GM12878 (cell line): Measurements from ENCODE around the gene CELF3. TPM values are rescaled to one million over a fixed set of nuclear protein-coding genes. Genes with fewer than 3 reads are reported as not detected.

Experiments
- BCL11A ChIP-seq: IDR thresholded peaks from 2 replicates; pipeline ENCODE4 v1.6.1; 2011; ENCODE audit warnings: low read depth, low read length
- BCL3 ChIP-seq: IDR thresholded peaks from 2 replicates; pipeline ENCODE4 v1.6.1; 2011; ENCODE audit warnings: borderline replicate concordance, low read depth, mild to moderate bottlenecking, moderate library complexity, low read length; ENCODE audit not compliant: insufficient read depth, poor library complexity, severe bottlenecking
- CBFB ChIP-seq: IDR thresholded peaks from 2 replicates; pipeline ENCODE4 v1.6.1; 2016; ENCODE audit warnings: antibody characterized with exemption, low read depth
- CBX5 ChIP-seq: sonication (generic); IDR thresholded peaks from 2 replicates; pipeline ENCODE4 v1.6.1; 2016; ENCODE audit warnings: low read depth, moderate library complexity, mild to moderate bottlenecking, inconsistent platforms
- CHD2 ChIP-seq: IDR thresholded peaks from 2 replicates; pipeline ENCODE4 v1.6.1; 2011; ENCODE audit warnings: low read depth, low read length, improper control_type of control experiment, borderline replicate concordance
- EGR1 ChIP-seq, 2 experiments: IDR thresholded peaks; 1 replicate in 1 of 2; 2 replicates in 1 of 2; pipeline ENCODE4 v1.6.1; 2011 to 2012; ENCODE audit warnings: low read depth in 2 of 2, low read length in 2 of 2, borderline replicate concordance in 1 of 2, mild to moderate bottlenecking in 1 of 2, moderate library complexity in 1 of 2
- PAX8 ChIP-seq: fragments of 450-650 bp; IDR thresholded peaks from 2 replicates; pipeline ENCODE4 v1.6.1; 2017; ENCODE audit warnings: mild to moderate bottlenecking, moderate library complexity
- RUNX3 ChIP-seq: IDR thresholded peaks from 2 replicates; pipeline ENCODE4 v1.6.1; 2012; ENCODE audit warnings: low read length, inconsistent platforms
- SMC3 ChIP-seq: IDR thresholded peaks from 2 replicates; pipeline ENCODE4 v1.6.1; 2011; ENCODE audit warnings: low read length, improper control_type of control experiment, borderline replicate concordance
- TAF1 ChIP-seq: IDR thresholded peaks from 2 replicates; pipeline ENCODE4 v1.6.1; 2011; ENCODE audit warnings: mild to moderate bottlenecking, low read depth, low read length, borderline replicate concordance
- ZBTB4 ChIP-seq: fragments of 450-650 bp; formaldehyde crosslinking; IDR thresholded peaks from 2 replicates; pipeline ENCODE4 v1.4.0; 2022; ENCODE audit warnings: mild to moderate bottlenecking, moderate library complexity
- polyA plus RNA-seq, 11 experiments: library from polyadenylated mRNA; depleted of rRNA in 4 of 11; unstranded in 6 of 11; stranded (reverse) in 5 of 11; fragments of >200 nt; fragmentation: Nextera tagmentation in 4 of 11; fragmentation: Illumina TruSeq in 1 of 11; extraction: Ambion mirVana in 4 of 11; extraction: Trizol in 1 of 11; gene quantifications; 1 replicate in 1 of 11; 2 replicates in 10 of 11; pipeline versions ENCODE4 v1.2.1 to v1.2.3, GENCODE V29; 2011 to 2016; ENCODE audit warnings: inconsistent platforms in 2 of 11, missing spikeins in 2 of 11, low read depth in 1 of 11
- total RNA-seq, 4 experiments: library from RNA; depleted of rRNA in 3 of 4; stranded (reverse); fragments of >200 nt in 3 of 4; fragmentation: Illumina TruSeq in 1 of 4; extraction: Trizol in 1 of 4; gene quantifications; 2 replicates each; pipeline versions ENCODE4 v1.2.1 to v1.2.3, GENCODE V29; 2013 to 2021

Gene CELF3
- total and polyA plus RNA-seq, 10 of the 15 experiments (the other 5 are each of a cell fraction or from before 2014, with no cell fraction given): 0.09 TPM; not detected in 9

- TF ChIP-seq ZBTB4 (CRISPR knock-in tag) (no peak), RUNX3 (peak; percentile 40), PAX8 (no peak), BCL11A (no peak), BCL3 (no peak), TAF1 (peak; percentile 88; the same call in 1 of the 2 replicates), SMC3 (0 out of 2 replicates have a peak, but pooled peaks have one; percentile 6), CBFB (peak; percentile 95), CBX5 (no peak), CHD2 (0 out of 2 replicates have a peak, but pooled peaks have one; percentile 58), EGR1 (IDR thresholded peaks at IDR 0.05; ENCODE audit: borderline replicate concordance in 1 of 2, low read depth in 2 of 2, low read length in 2 of 2) (peak in 1 of 2 experiments; percentile 32; a peak in 1 of 3 replicates)
- TF ChIP-seq, all 136 proteins: peak for 63
Observed at GRCh38 chr1:151762941-151763921, 46.6 kb upstream of the CELF3 start, which contains the start of gene MRPL9 (continued).
